ENCODE measurements around the gene OTUB1. TPM values are rescaled to one million over a fixed set of nuclear protein-coding genes. Genes with fewer than 3 reads are reported as not detected.

OTUB1 gene
- total and polyA plus RNA-seq, 8 donors: 15.2 to 57.8 (median 26.0) TPM

DNA sequence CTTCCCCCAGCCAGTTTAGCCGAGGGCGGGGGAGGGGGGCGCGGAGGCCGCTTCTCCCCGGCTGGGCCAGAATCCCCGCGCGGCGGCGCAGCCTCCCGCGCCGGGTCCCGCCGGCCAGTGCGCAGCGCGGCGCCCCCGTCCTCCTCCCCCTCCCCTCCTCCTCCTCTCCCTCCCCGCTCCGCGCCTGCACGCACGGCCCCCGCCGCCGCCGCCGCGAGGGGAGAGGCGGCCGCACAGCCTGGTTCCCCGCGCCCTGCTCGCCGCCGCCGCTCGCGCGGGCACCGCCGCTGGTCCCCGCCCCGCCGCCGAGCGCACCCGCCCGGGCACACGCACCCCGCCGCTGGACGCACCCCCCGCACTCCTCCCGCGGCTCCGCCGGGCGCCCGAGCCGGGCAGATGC is 49.3 kb downstream of the OTUB1 start, which contains the start of gene FLRT1:
FLRT1 (plus strand) TSS at position 356 of the 400 bp plus-strand sequence. CDS start 80,337 bp downstream, outside the sequence.
- no peaks in the 10 kb centered on the region for H3K27me3 ChIP-seq
- FAIRE-seq (no peak), ATAC-seq (peak in 1 of 4 donors; percentile 11), DNase-seq (peak in 1 of 6 donors; percentile 47)
- H3K36me3 ChIP-seq: no peaks in the 10 kb centered on the region
- H3K4me1 ChIP-seq: no peaks in the 10 kb centered on the region
- H3K27ac ChIP-seq: no peak within 1 kb of the TSS
- intact Hi-C loops (cut with DNase I): no loop called here
- H3K9me3 ChIP-seq: no peaks in the 10 kb centered on the region
- H3K4me3 ChIP-seq: peak within 1 kb of the TSS in 3 of 4 donors; percentile 11 to 47 (median 41)
- 0 to 1% methylated on average over 3 to 53 of the region's 64 CpGs for WGBS, 2 donors
- TF ChIP-seq, protein P1, sequence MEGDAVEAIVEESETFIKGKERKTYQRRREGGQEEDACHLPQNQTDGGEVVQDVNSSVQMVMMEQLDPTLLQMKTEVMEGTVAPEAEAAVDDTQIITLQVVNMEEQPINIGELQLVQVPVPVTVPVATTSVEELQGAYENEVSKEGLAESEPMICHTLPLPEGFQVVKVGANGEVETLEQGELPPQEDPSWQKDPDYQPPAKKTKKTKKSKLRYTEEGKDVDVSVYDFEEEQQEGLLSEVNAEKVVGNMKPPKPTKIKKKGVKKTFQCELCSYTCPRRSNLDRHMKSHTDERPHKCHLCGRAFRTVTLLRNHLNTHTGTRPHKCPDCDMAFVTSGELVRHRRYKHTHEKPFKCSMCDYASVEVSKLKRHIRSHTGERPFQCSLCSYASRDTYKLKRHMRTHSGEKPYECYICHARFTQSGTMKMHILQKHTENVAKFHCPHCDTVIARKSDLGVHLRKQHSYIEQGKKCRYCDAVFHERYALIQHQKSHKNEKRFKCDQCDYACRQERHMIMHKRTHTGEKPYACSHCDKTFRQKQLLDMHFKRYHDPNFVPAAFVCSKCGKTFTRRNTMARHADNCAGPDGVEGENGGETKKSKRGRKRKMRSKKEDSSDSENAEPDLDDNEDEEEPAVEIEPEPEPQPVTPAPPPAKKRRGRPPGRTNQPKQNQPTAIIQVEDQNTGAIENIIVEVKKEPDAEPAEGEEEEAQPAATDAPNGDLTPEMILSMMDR (IDR thresholded peaks at IDR 0.05): no peak

DNA sequence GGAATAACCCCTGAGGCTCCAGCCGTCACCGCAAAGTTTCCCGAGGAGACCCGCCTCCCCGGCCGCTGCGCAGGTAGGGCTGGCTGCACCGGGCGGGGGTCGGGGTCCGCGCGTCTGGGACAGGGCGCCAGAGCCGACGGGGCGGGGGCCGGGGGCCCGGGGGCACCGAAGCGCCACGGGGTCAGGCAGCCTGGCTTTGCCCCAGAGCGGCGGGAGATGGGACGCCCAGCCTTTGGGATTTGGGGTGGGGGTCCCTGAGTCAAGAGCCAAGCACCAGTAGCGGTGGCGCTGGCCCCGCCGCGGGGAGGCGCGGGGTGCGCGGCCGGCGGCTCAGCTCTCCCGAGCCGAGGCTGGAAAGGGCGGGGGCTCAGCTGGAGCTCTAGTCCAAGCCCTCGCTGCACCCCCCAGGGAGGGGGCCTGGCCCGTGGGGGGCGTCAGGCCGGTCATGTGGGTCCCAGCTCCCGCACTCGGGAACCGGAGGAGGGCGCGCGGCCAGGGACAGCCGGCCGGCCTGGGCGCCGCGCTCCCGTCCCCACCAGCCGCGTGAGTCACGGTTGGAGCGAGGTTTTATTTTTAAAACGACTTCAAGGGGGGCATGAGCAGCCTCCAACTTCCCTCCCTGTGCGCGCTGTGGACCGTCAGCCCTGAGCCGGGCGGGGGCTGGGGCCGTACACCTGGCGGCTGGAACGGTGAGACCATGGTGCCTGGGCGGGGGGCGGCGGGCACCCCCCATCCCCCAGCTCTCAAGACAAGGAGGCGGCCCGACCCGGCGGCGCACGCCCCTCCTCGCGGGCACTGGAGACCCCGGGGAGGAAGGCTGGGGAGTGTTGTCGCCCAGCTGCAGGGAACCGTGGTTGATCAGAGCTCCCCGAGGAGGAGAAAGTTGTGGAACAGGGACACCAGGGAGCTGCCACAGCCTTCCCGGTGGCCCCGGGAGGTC is 50.1 kb downstream of the OTUB1 start:
- DNase-seq (peak in 3 of 6 donors; percentile 29 to 81 (median 69)), ATAC-seq (peak; percentile 41 to 68 (median 60)), FAIRE-seq (no peak)
- Histone ChIP-seq H3K36me3 (no peaks in the 10 kb centered on the region), H3K4me3 (peak overlapping the region in 3 of 4 donors; percentile 11 to 47 (median 41)), H3K27me3 (no peaks in the 10 kb centered on the region), H3K4me1 (no peaks in the 10 kb centered on the region), H3K9me3 (no peaks in the 10 kb centered on the region), H3K27ac (no peak overlapping the region)
- intact Hi-C loops (cut with DNase I): no loop called here
- 2% methylated on average over 77 to 85 of the region's 85 CpGs for WGBS, 2 donors
- TF ChIP-seq, protein P1 (IDR thresholded peaks at IDR 0.05): no peak

DNA sequence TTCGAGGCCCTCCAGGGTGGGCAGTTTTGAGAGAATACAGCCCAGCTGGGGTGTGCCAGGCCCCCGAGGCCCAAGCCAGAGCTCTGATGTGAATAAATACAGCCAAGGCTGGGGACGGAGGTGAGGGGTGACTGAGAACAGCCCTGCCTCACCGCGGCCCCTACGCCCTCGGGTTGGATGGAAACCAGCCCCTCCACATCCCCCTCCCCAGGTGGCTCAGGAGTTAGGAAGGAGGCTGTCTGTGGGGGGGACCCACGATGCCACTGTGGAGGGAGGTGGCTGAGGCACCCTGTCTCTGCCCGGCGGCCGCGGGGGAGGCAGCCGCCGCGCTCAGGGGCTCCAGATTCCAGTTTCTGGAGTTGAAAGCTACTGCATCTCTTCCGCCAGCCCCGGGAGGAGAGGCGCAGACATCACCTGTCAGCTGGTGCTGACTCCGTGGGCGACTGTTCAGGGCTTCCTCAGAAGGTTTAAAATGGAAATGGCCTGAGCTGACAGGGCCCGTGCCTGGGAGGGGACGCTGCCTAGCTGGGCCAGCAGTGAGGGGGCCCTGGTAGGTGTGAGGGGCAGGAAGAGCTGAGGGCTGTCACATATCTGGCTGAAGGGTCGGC is 50.9 kb downstream of the OTUB1 start:
- Histone ChIP-seq H3K9me3 (no peaks in the 10 kb centered on the region), H3K36me3 (no peaks in the 10 kb centered on the region), H3K27ac (no peak overlapping the region), H3K4me1 (no peaks in the 10 kb centered on the region), H3K4me3 (peak overlapping the region in 1 of 4 donors; percentile 47), H3K27me3 (no peaks in the 10 kb centered on the region)
- no peak for FAIRE-seq
- DNase-seq: peak in 1 of 6 donors; percentile 60
- WGBS, 2 donors: 44% methylated on average over 17 to 23 of the region's 23 CpGs
- intact Hi-C loops (cut with DNase I): no loop called here
- peak; percentile 4 to 11 (median 6) for ATAC-seq
- TF ChIP-seq, protein P1 (IDR thresholded peaks at IDR 0.05): no peak

DNA sequence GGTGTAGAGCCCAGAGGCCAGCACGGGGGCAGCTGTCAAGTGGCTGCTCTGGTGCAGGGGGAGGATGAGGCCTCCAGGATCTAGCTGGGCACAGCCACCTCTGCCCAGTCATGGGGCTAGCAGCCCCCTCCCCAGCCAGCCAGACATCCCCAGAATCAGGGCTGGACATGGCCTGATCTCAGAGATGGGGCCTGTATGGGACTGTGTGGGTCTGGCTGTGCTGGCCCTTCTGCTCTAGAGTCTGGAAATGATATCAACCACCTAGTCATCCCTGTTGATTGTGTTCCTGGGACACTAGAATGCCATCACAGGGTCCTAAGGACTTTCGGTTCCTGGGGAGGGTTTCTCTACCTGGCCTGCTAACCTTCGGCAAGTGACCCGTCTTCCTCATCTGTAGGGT is 52.3 kb downstream of the OTUB1 start:
- H3K27ac ChIP-seq: no peak overlapping the region
- no peaks in the 10 kb centered on the region for H3K36me3 ChIP-seq
- H3K27me3 ChIP-seq: no peaks in the 10 kb centered on the region
- DNase-seq (no peak), FAIRE-seq (no peak), ATAC-seq (no peak)
- H3K9me3 ChIP-seq: no peaks in the 10 kb centered on the region
- TF ChIP-seq, protein P1 (IDR thresholded peaks at IDR 0.05): no peak
- no peak overlapping the region for H3K4me3 ChIP-seq
- WGBS, 2 donors: 98% methylated on average over 4 of the region's 4 CpGs
- H3K4me1 ChIP-seq: no peaks in the 10 kb centered on the region
- intact Hi-C loops (cut with DNase I): no loop called here

Data from pancreas (tissue), 10 donors.